Activated CD8-positive, alpha-beta T cell treated with anti-CD3 and anti-CD28 coated beads, Interleukin-2, amount 10 ng/mL, durations not matched to agents 7 days and 5 days (primary cell): Measurements from ENCODE around the gene ANO2. TPM values are rescaled to one million over a fixed set of nuclear protein-coding genes. Genes with fewer than 3 reads are reported as not detected.
A peak's percentile ranks its signal among the peaks of the same experiment; 100 is the strongest.

Experiments
- ATAC-seq: fragments of 150-1000 bp; cut with Tn5 transposase; one replicate; pipeline ENCODE4 v1.10.0; 2021; ENCODE audit warnings: moderate library complexity
- CTCF ChIA-PET: fragments of 350-600 bp; sonication (Branson Sonifier 250); formaldehyde crosslinking; loops from one replicate; lab custom pipeline; 2021; ENCODE audit warnings: antibody characterized with exemption; lab: Charles Lee
- POLR2A ChIA-PET: fragments of 350-600 bp; sonication (Branson Sonifier 250); formaldehyde crosslinking; loops from one replicate; lab custom pipeline; 2021; ENCODE audit warnings: antibody characterized with exemption; lab: Charles Lee
- DNase-seq: peaks from one replicate; pipeline ENCODE4 v3.0.0-alpha.2; 2020
- H3K27ac Mint-ChIP-seq: one replicate; pipeline ENCODE4 v1.8.0; 2021; ENCODE audit warnings: mild to moderate bottlenecking, mixed read lengths
- H3K27me3 Mint-ChIP-seq: one replicate; pipeline ENCODE4 v1.8.0; 2021; ENCODE audit warnings: low read depth, mixed read lengths
- H3K36me3 Mint-ChIP-seq: one replicate; pipeline ENCODE4 v1.8.0; 2021; ENCODE audit warnings: low read depth, mixed read lengths
- H3K4me1 Mint-ChIP-seq: one replicate; pipeline ENCODE4 v1.8.0; 2021; ENCODE audit warnings: low read depth, mixed read lengths
- H3K4me3 Mint-ChIP-seq: one replicate; pipeline ENCODE4 v1.8.0; 2021; ENCODE audit warnings: mild to moderate bottlenecking, mixed read lengths
- H3K9me3 Mint-ChIP-seq: one replicate; pipeline ENCODE4 v1.8.0; 2022; ENCODE audit warnings: mixed read lengths; ENCODE audit not compliant: insufficient read depth
- total RNA-seq, 2 experiments: library from RNA; stranded (reverse); gene quantifications; one replicate each; pipeline ENCODE4 v1.2.3, GENCODE V29; 2021

ANO2 gene
- total RNA-seq, 2 experiments from 2014 or later, result not detected

DNA sequence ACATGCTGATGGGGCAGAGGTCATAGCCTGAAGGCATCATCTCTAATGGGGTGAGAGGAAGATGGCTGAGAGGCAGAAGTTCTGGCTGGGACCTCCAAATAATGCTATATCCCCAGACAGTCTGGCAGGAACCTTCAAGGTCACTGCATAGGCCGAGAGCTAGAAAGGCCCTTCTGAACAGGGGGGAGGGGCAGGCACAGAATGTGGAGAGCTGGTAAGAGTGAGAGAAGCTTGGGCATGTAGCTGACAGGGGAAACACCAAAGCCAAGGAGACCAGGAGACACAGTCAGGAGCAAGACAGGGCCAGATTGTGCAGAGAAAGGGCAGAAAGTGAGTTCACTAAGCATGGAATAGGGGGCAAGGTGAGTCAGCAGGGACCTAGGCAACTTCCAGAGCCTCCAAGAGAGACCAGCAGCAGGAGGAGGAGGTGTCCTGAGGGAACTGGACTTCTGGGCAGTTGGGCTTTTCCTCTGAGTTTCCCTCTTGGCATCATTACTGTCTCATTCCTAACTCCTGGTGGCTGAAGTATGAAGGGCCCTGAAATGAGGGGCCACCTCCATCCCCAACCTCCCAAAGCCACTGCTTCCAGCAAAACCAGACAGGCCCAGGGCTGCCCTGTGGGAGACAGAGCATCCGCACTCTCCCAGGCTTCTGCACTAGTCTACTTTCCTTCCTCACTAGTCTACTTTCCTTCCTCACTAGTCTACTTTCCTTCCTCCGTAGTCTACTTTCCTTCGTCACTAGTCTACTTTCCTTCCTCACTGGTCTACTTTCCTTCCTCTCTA is 17.1 kb downstream of the ANO2 start:
- CTCF ChIA-PET, result no interaction called here
- Mint-ChIP-seq H3K4me3 (no peak overlapping the region), H3K4me1 (no peaks in the 10 kb centered on the region), H3K27ac (no peak overlapping the region), H3K27me3 (no peaks in the 10 kb centered on the region), H3K9me3 (no peaks in the 10 kb centered on the region), H3K36me3 (no peaks in the 10 kb centered on the region)
- DNase-seq (no peak), ATAC-seq (no peak)
- POLR2A ChIA-PET, result no interaction called here

DNA sequence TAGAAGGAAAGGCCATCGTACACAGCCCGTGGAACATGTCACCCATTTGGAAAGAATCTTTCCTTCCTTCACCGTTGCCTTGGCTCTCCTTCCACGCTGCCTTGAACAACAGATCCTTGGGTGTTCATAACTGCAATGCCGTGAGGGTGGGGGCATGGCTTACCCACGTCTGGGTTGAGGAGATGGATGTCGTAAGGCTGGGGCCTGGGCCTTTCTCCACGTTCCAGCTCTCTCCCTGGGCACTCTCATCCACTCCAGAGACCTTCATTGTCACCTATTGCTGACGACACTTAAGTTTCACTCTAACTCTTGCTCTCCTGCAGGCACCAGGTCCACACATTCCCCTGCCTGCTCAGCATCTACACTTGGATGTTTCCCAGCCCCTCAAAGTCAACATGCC is 19.4 kb downstream of the ANO2 start:
- Mint-ChIP-seq H3K27me3 (no peaks in the 10 kb centered on the region), H3K36me3 (no peaks in the 10 kb centered on the region), H3K4me3 (no peak overlapping the region), H3K9me3 (no peaks in the 10 kb centered on the region), H3K27ac (no peak overlapping the region), H3K4me1 (no peaks in the 10 kb centered on the region)
- DNase-seq (no peak), ATAC-seq (no peak)
- ChIA-PET CTCF (no interaction called here), POLR2A (interaction anchor here (0.8 kb wide), 1 partner anchor 49 kb away, joined by 3 read pairs; no protein-coding TSS in a partner anchor)

DNA sequence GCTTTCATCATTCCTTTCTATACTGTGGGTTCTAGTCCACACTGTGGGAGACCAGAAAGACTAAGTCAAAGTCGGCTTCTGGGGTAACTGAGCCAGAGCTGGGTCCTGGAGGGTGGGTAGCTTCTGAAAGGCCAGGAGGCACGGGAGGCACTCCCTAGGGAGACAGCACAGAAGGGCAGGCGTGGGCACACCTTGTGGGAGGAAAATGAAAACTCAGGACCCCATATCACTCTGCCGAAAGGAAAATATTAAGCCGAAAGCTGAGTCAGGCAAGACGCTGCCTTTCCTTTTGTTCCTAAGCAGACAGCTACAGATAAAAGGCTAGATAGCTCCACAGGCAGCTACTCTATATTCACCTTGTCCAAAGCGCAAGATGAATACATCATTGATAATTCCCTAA is 20.7 kb downstream of the ANO2 start:
- ATAC-seq (no peak), DNase-seq (no peak)
- no peak overlapping the region for H3K4me3 Mint-ChIP-seq
- no peaks in the 10 kb centered on the region for H3K27me3 Mint-ChIP-seq
- H3K27ac Mint-ChIP-seq, result no peak overlapping the region
- ChIA-PET CTCF (no interaction called here), POLR2A (no interaction called here)
- no peaks in the 10 kb centered on the region for H3K9me3 Mint-ChIP-seq
- no peaks in the 10 kb centered on the region for H3K36me3 Mint-ChIP-seq
- no peaks in the 10 kb centered on the region for H3K4me1 Mint-ChIP-seq

DNA sequence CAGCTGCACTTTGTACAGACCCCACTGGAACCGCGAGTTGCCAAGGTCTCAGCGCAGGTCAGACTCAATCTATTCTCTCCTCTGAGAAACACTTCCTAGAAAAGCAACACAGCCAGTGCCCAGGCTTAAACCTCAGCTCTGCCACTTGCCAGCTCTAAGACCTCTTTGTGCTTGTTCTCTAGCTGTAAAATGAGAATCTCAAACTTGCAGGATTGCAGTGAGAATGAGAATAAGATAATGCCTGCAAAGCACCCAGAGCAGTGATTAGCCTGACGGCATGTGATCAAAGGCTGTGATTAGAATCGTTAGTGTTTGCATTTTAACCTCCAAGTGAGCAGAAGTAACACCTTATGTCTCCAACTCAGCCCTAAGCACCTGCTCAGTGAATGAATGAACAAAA is 21.3 kb downstream of the ANO2 start:
- DNase-seq, result no peak
- H3K27ac Mint-ChIP-seq, result no peak overlapping the region
- H3K4me3 Mint-ChIP-seq, result no peak overlapping the region
- ChIA-PET CTCF (no interaction called here), POLR2A (no interaction called here)
- H3K4me1 Mint-ChIP-seq, result no peaks in the 10 kb centered on the region
- H3K9me3 Mint-ChIP-seq, result no peaks in the 10 kb centered on the region
- no peaks in the 10 kb centered on the region for H3K27me3 Mint-ChIP-seq
- H3K36me3 Mint-ChIP-seq, result no peaks in the 10 kb centered on the region
- ATAC-seq, result no peak

DNA sequence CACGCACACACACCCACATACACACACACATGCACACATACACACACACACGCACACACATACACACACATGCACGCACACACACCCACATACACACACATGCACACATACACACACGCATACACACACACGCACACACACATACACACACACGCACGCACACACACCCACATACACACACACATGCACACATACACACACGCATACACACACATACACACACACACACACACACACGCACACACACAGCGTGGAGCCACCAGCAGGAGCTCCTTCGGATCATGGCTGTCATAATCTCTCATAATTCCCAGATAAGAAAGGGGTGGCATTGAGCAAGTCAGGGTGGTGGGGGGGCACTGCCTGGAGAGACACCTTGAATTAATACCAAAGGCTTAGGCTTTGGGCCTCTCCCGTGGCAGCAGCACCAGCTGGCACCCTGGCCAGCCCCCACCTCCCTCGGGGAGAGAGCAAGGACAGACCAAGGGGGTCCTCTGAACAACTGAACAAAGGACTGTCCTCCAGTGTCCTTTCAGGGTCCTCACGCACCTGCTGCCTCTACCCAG is 21.9 kb downstream of the ANO2 start:
- H3K9me3 Mint-ChIP-seq, result no peaks in the 10 kb centered on the region
- no peak overlapping the region for H3K27ac Mint-ChIP-seq
- H3K27me3 Mint-ChIP-seq, result no peaks in the 10 kb centered on the region
- H3K4me1 Mint-ChIP-seq, result no peaks in the 10 kb centered on the region
- H3K36me3 Mint-ChIP-seq, result no peaks in the 10 kb centered on the region
- CTCF ChIA-PET, result no interaction called here
- POLR2A ChIA-PET, result no interaction called here
- no peak for ATAC-seq
- DNase-seq, result no peak
- H3K4me3 Mint-ChIP-seq, result no peak overlapping the region

DNA sequence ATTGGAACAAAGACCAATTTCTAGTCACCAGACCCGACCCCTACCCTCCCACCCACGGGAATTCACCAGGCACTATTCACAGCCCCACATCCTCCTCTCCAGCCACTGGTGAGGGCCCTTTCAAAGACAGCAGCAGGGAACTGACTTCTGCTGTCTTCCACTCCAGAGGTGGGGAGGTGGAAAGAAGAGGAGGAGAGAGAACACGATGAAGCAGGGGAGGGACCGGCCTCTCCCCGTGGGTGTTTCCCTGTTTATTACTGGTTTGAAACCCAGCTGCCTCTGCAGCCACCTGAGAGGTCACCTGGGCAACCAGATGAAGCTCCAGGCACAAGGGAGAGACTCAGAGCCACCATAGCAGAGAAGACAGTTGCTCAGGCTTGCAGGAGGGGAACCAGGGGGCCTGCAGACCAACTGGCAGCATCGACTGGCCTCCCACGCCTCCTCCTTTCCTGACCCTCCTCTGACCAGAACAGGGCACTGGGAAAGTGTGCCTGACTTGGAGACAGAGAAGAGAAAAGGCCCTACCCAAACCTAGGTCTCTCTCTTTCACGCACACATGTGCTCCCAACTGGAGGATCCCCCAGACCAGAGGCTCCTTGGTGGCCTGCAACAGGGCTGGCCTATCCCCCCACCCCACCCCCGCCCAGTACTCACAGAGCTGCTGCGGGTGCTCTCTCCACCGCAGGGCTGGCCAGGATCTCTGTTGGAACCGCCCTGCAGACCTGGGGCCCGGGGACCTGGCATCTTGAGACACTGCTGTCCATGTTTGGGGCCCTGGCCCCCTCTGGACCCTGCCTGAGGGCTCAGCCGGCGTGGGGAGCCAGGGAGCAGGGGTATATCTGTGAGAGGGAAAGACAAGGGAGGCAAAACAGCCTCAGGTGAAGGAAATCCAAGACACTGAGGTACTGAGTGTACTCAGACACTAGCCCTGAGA is 22.8 kb downstream of the ANO2 start:
- Mint-ChIP-seq H3K4me1 (no peaks in the 10 kb centered on the region), H3K27ac (no peak overlapping the region), H3K9me3 (no peaks in the 10 kb centered on the region), H3K27me3 (no peaks in the 10 kb centered on the region), H3K36me3 (no peaks in the 10 kb centered on the region), H3K4me3 (no peak overlapping the region)
- POLR2A ChIA-PET, result no interaction called here
- CTCF ChIA-PET, result no interaction called here
- ATAC-seq (no peak), DNase-seq (no peak)

DNA sequence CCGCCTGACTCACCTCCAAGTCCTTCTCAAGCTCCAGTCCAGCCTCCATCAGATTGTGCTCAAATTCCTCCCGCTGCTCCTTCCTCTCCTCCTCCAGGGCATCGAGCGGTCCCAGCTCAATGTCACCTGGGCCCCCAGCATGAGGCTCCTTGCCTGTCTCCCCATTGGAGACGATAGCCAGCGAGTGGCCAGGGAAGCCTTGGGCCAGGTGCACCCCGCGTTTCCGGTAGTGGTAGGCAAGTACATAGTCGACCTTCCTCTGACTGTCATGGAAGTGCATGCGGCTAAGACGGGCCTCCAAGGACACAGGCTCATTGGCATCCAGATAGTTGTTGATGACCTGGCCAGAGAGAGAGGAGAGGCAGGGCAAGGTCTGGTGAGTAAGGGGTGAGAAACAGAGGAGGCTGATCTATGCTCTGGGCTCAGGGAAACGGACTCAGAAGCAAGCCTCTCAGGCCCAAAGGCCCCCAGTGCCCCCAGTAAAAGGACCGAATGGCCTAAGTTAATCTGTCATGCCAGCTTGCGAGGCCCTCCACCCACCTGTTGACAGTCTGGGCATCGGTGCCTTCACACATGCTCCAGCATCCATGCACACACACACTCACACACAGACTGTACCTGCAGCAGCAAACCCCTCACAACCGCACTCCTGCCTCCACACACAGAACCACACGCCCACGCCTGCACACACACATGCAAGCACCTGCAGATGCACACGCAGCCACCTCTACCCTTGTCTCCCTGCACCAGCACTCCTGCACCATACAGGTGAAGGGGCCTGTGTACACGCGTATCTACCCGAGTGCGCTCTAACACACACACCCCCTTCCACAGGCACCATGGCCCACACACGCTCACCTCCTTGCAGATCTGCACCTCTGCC is 23.8 kb downstream of the ANO2 start:
- ChIA-PET CTCF (no interaction called here), POLR2A (no interaction called here)
- DNase-seq (no peak), ATAC-seq (no peak)
- Mint-ChIP-seq H3K27me3 (no peaks in the 10 kb centered on the region), H3K9me3 (no peaks in the 10 kb centered on the region), H3K27ac (no peak overlapping the region), H3K4me1 (no peaks in the 10 kb centered on the region), H3K36me3 (no peaks in the 10 kb centered on the region), H3K4me3 (no peak overlapping the region)

DNA sequence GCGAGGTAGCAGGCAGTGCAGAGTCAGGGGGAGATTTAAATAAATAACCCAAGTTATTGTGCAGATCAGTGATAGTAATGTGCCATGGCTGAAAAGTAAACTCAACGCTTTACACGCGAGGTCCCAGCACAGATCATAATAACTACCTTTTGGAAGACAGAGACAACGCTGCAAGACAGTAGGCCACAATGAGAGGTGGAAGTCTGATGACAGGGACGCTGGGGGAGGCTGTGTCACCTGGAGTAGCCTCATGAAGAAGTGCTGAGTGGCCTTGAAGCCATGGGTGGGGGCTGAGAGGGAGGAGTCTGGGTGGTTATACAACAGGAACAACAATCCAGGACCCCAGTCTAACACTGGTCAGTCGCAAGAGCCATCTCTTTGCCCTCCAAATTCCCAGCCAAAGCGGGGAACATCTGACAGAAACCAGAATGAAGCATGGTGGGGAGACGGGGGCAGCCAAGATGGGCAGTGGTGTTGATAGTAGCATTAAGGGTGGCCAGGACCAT is 28.2 kb downstream of the ANO2 start:
- no peaks in the 10 kb centered on the region for H3K4me1 Mint-ChIP-seq
- H3K9me3 Mint-ChIP-seq, result no peaks in the 10 kb centered on the region
- DNase-seq, result no peak
- no peak overlapping the region for H3K27ac Mint-ChIP-seq
- ChIA-PET POLR2A (no interaction called here), CTCF (no interaction called here)
- no peaks in the 10 kb centered on the region for H3K27me3 Mint-ChIP-seq
- no peak for ATAC-seq
- H3K36me3 Mint-ChIP-seq, result no peaks in the 10 kb centered on the region
- no peak overlapping the region for H3K4me3 Mint-ChIP-seq

DNA sequence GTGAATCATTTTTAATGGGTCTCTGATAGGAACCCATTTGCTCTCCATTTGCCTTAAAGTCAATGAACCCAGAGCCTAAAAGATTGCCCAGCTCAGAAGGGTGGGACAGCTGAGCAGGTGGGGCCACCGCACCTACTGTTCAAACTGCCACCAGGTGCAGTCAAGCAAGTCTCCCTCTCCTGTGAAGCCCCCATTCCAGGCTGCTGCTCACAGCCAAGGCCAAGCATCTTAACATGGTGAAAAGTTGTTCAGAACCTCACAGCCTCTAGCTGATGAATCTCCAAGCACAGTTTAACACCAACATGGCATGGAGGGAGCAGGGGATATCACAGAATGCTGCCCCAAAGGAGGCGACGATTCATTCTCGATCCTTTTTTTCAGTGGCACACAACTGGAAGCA is 29.5 kb downstream of the ANO2 start:
- no peak overlapping the region for H3K27ac Mint-ChIP-seq
- DNase-seq, result peak; percentile 16
- no peak for ATAC-seq
- ChIA-PET POLR2A (no interaction called here), CTCF (no interaction called here)
- no peaks in the 10 kb centered on the region for H3K36me3 Mint-ChIP-seq
- H3K9me3 Mint-ChIP-seq, result no peaks in the 10 kb centered on the region
- no peaks in the 10 kb centered on the region for H3K4me1 Mint-ChIP-seq
- H3K27me3 Mint-ChIP-seq, result peaks cover 5% of the 10 kb centered on the region
- H3K4me3 Mint-ChIP-seq, result no peak overlapping the region

DNA sequence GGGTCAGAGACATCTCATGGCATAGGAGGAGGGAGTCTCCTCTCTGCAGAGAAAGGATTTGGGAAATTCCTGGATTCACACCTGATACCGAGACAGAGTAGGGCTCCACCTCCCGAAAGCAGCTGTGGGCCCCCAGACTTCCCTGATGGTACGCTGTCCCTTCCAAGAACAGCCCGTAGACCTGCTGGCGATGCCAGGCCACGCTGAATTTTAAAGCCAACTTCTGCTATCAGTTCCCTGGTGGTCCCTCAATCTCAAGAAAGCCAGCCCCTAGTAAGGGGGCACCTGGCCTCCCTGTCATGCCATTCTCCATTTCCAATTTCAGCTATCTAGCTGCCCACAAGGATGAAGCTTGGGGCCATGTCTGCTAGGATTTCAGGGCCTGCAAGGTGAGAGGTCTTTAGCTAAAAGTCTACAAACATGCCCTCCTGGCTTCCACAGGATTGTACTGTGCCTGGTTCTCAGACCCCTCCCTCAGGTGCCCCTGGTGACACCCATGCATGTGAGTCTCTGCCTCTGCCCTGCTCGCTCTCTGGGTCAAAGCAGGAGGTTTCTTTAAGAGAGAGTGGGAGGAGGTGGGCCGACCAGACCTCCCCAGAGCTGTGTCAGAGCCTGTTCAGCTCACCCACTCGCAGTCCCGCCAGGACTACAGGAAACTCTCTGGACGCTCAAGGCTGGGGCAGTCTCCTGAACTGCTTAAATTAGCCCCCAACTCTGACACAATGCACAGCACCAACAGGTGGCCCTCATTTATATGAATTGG is 30.5 kb downstream of the ANO2 start:
- peak; percentile 13 for DNase-seq
- H3K4me1 Mint-ChIP-seq, result no peaks in the 10 kb centered on the region
- no peak overlapping the region for H3K27ac Mint-ChIP-seq
- no peaks in the 10 kb centered on the region for H3K36me3 Mint-ChIP-seq
- CTCF ChIA-PET, result no interaction called here
- H3K4me3 Mint-ChIP-seq, result no peak overlapping the region
- no peak for ATAC-seq
- POLR2A ChIA-PET, result no interaction called here
- H3K27me3 Mint-ChIP-seq, result peaks cover 5% of the 10 kb centered on the region
- H3K9me3 Mint-ChIP-seq, result no peaks in the 10 kb centered on the region

DNA sequence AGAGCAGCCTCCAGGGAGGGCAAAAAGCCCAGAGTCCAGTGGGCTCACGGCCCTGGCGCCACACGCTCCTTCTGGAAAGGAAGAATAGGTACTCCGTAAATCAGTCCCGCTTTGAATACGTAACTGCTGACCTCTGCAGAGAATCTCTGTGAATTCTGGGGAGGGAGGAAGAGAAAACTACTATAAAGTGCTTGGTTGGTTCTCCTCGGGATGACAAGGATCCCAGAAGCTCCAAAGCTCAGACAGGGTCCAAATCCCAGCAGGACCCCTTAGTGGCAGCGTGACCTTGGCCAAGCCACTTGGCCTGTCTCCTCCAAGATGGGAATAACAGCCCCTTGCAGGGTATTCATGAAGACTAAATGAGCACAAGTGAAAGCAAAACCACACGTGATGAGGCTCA is 31.7 kb downstream of the ANO2 start:
- no peaks in the 10 kb centered on the region for H3K4me1 Mint-ChIP-seq
- ChIA-PET POLR2A (no interaction called here), CTCF (no interaction called here)
- H3K27me3 Mint-ChIP-seq, result peaks cover 7% of the 10 kb centered on the region
- H3K27ac Mint-ChIP-seq, result no peak overlapping the region
- peak; percentile 13 for DNase-seq
- ATAC-seq, result no peak
- H3K36me3 Mint-ChIP-seq, result no peaks in the 10 kb centered on the region
- H3K4me3 Mint-ChIP-seq, result no peak overlapping the region
- no peaks in the 10 kb centered on the region for H3K9me3 Mint-ChIP-seq
